GM10266 (cell line): ENCODE data around the gene GPR139.

ENCODE experiments used
- DNase-seq: peaks from one replicate; pipeline ENCODE4 v3.0.0; 2012; ENCODE audit errors: extremely low spot score
- TF ChIP-seq, protein P1 (sequence below): IDR thresholded peaks from 2 replicates; pipeline ENCODE4 v1.5.1; 2012; ENCODE audit warnings: mild to moderate bottlenecking, low read depth; ENCODE audit not compliant: control insufficient read depth, insufficient read depth; ENCODE audit errors: missing control alignments

GPR139 gene

GRCh38 chr16:20073203-20074098 lies at the start of gene GPR139:
Gene GPR139, minus strand, starts transcription at chr16:20073890. Its CDS starts 274 bp downstream, at chr16:20073616.
- no peak for DNase-seq
- TF ChIP-seq, protein P1, sequence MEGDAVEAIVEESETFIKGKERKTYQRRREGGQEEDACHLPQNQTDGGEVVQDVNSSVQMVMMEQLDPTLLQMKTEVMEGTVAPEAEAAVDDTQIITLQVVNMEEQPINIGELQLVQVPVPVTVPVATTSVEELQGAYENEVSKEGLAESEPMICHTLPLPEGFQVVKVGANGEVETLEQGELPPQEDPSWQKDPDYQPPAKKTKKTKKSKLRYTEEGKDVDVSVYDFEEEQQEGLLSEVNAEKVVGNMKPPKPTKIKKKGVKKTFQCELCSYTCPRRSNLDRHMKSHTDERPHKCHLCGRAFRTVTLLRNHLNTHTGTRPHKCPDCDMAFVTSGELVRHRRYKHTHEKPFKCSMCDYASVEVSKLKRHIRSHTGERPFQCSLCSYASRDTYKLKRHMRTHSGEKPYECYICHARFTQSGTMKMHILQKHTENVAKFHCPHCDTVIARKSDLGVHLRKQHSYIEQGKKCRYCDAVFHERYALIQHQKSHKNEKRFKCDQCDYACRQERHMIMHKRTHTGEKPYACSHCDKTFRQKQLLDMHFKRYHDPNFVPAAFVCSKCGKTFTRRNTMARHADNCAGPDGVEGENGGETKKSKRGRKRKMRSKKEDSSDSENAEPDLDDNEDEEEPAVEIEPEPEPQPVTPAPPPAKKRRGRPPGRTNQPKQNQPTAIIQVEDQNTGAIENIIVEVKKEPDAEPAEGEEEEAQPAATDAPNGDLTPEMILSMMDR, result no peak

DNA sequence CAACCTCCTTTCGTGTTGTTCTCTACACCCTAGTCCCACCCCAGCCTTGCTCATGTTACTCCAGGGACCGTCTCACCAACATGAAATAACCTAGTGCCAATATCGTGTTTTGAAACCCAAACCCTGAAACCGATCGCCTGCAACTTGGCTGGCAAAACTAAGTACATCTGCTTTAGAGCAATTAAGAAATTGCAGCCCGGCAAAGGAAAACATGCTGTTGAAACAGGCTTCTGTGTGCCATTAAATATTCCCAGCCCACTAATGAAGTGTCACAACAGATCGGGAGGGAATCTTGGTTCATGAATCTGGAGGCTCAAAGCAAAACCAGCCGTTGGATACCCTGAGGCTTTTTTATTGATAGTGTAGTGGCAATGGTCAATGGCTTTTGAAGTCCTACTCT lies 48.3 kb upstream of the GPR139 start:
- TF ChIP-seq, protein P1, result no peak
- no peak for DNase-seq

- no peak for DNase-seq
- TF ChIP-seq, protein P1, result no peak
Observed at GRCh38 chr16:20114356-20114755, 40.7 kb upstream of the GPR139 start.

DNA sequence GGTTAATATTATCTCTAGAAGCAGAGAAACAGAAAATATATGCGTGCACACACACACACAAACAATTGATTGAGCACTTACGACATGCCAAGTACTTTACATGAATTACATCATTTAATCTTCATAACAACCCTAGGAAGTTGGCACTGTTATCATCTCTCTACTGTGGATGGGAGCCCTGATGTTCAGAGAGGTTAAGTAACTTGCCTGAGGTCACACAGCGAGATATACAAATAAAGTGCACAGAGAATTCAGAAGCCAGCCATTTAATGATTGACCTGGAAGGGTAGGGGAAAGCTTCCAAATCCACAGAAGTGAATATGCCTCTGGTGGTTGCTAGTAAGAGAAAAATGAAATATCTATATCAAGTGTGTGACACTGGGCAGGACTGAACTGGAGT lies 37.5 kb upstream of the GPR139 start:
- TF ChIP-seq, protein P1, result no peak
- no peak for DNase-seq

DNA sequence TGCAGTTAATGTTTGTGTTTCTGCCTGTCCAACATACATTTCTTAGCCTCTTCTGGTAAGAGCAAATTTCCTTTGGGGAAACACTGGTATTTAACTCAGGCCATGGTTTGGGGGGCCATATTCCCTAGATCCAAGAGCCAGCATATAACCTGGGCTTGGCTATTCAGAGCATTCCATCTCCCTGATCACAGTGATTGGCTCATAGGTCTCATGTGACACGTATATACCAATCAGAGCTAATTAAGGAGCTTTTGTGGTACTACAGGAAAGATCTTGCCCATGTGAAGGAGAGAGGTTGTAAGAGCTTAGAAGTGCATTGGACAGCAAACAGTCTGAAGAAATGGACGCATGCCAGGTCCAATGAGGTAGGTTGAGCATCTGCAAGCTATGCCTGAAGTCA lies 33.4 kb upstream of the GPR139 start:
- no peak for DNase-seq
- TF ChIP-seq, protein P1, result no peak

- DNase-seq, result no peak
- TF ChIP-seq, protein P1, result no peak
Observed at GRCh38 chr16:20104563-20105183, 31.0 kb upstream of the GPR139 start.

- DNase-seq, result no peak
- TF ChIP-seq, protein P1, result no peak
Observed at GRCh38 chr16:20102521-20102920, 28.8 kb upstream of the GPR139 start.
